Vagina (tissue), 2 donors: ENCODE measurements around the gene DEAF1.
A peak's percentile ranks its signal among the peaks of the same experiment; 100 is the strongest.

Source experiments
- CTCF ChIP-seq, 3 experiments: fragments of 450-650 bp in 2 of 3; fragments of 200-600 bp in 1 of 3; sonication (generic) in 1 of 3; IDR thresholded peaks; one replicate each; pipeline ENCODE4 v1.5.1; 2017 to 2019; ENCODE audit warnings: antibody characterized with exemption in 3 of 3, mild to moderate bottlenecking in 2 of 3, moderate library complexity in 2 of 3
- POLR2A ChIP-seq, 2 donors: fragments of 450-650 bp; IDR thresholded peaks; one replicate each; pipeline ENCODE4 v1.6.1; 2017; ENCODE audit warnings: antibody characterized with exemption in 2 of 2, mild to moderate bottlenecking in 2 of 2, moderate library complexity in 2 of 2

GRCh38 chr11:662689-663274 lies 32.2 kb downstream of the DEAF1 start:
- peak; percentile 41 to 73 (median 69) for TF ChIP-seq CTCF (IDR thresholded peaks at IDR 0.05)
- TF ChIP-seq POLR2A (IDR thresholded peaks at IDR 0.05): no peak
